Cerebellar nuclear complex (tissue), 1 donor: ENCODE data around the gene PIP5KL1.

Experiments
- DNase-seq, 2 experiments: peaks; one replicate each; lab custom pipeline; 2025; lab: John Stamatoyannopoulos, UW

The PIP5KL1 gene

DNA sequence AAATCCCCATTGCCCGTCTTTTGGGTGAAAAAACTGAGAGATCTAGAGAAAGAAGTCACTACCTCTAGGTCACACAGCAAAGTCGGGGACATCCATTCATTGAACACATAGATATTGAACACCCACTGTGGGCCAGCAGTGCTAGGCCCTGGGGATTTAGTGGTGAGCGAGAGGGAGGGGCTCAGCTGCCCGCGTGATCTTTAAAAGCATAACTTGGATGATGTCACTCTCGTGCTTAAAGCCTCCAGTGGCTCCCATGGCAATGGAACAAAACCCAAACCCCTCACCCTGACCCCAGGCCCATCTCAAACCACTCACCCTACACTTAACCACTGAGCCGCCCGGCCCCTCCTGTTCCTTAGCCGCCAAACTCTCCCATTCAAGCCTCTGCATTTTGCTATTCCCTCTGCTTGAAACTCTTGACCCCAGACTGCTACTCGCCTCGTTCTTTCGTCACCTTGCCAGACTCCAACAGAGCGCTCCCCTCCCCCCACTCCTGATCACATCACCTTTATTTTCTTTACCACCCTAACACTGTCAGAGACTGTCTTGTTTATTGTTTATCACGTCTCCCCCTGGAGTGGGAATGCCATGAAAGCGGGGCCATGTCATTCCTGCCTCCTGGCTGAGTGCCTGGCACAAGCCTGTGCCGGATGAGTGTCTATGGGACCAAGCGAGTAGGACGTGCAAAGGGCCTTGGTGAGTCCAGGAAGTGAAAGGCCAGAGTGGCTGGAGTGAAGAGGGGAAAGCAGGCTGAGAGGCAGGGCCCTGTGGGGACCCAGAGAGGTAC, 710 bp upstream of the PIP5KL1 start:
- DNase-seq = no peak

DNA sequence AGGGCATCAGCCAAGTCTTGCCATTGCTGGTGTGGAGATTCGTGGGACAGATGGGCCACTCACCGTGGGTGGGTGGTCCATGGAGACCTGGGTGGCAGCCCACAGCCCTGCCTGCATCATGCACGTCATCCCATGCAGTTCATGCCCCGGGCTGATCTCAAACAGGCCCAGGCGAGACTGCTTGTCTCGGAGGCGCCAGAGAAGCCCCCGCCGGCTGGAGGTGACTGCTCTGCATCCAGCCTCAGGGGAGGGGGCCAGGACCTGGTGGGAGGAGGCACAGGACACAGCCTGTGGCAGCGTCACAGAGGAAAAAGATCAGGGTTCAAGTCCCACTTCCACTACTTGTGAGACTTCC, 975 bp downstream of the PIP5KL1 start:
- no peak for DNase-seq

DNA sequence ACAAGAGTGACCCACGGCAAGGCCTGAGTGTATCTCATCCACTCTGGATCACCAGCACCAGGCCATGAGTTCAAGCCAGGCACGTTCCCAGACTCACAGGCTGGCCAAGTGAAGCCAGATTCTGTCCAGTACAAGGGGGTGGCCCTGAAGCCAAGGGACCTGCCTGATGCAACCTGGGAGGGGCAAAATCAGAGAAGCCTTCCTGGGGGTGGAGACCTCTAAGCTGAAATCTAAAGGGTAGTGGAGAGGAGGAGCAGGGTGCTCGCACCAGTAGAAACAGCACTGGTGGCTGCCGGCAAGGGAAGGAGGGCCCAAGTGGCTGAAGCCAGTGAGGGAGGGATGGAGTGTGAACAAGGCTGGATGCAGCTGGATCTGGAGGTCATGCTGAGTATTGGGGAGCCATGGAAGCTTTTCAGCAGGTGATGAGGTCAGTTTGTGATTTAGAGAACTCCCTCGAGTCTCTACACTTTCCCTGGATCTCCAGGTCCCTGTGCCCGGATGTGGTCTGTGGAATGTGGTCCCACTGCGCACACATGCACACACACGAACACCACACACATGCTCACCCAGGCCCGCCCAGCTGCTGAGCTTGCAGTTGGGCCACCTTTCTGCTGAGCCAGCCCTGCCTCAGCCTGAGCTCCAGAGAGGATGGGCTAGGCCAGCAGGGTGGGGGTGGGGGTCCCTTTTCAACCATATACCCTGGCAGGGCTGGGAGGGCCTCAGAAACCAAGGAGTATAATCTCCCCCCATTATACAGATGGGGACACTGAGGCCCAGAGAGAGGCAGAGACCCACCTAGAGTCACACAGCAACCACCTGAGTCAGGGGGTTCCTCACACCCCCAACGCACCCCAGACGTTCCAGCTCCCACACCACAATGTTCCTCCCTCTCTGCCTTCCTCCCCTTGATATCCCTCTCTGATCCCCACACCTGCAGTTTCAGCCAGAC, 1.6 kb downstream of the PIP5KL1 start:
- DNase-seq = no peak

DNA sequence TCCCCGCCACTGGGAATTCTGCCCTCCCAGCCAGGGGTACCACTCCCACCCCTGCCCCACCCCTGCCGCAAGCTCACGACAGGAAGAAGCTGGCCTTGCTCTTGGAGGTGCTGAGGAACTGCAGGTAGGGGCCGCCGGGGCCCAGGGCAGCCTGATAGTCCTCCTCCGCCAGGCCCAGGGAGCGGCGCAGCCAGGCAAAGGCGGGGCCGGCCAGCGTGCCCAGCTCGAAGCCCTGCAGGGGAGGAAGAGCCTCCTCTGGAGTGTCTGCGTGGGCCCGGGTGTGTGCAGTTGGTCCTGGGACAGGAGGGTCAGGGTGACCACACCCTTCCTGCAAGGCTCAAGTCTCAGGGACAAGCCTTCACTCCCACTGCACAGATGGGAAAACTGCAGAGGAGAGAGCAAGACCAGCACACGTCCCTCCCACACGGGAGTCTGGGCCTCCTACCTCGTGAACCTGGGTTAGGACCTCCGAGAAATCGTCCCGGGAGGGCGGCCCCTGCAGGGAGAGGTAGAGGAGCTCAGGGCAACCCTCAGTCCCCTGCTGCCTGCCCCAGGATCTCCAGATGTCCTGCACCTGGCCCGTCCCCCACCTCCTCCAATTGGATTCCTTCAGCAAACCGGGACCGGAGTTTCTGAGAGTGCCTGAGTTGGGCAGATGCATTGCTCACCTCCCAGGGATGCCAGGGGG, 2.4 kb downstream of the PIP5KL1 start:
- no peak for DNase-seq

DNA sequence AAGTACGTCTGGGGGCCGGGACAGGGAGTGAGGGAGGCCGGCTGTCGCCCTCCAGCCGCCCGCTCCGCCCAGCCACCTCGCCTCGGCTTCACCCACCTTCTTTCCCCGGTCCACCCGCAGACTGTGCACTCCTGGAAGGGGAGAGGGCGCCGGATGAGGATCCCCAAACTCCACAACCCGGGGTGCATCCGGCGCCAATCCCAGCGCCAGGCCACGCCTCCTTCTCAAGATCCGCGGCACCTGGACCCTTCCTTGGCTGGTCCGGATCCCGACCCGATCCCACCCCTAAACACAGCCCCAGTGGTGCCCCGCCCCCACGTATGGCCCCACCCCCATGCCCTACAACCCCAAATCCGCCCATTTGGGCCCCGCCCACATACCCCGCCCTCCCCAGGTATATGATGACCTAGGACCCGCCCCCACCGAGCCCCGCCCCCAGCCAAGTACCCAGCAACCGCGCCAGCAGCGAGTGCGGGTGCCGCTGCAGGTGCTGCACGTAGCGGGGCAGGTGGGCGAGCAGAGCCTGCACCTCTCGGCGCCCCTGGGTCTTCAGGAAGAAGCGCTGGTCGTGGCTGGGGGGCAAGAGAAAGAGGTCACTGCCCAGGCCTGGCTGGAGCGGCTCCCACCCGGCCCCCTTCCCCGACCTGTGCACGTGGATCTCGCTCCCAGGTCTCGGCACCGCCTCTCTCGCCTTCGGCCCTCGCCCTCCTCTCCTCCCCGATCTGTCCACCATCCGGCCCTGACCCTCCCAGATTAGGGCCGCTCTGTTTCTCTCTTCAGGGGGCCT, 3.2 kb downstream of the PIP5KL1 start:
- DNase-seq = no peak

DNA sequence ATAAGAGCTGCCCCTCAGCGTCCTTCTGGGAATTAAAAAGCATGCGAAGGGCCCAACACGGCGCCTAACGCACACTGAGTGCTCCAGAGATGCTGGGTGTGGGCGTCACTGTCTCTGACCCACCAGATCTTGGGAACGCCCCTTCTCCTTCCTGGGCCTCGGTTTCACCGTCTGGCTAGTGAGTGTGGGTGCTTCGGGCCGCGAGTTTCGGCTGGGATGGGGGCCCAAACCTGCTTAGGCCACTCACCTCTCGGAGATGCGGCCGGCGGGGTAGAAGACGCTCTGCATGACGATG, 3.7 kb downstream of the PIP5KL1 start:
- no peak for DNase-seq

DNA sequence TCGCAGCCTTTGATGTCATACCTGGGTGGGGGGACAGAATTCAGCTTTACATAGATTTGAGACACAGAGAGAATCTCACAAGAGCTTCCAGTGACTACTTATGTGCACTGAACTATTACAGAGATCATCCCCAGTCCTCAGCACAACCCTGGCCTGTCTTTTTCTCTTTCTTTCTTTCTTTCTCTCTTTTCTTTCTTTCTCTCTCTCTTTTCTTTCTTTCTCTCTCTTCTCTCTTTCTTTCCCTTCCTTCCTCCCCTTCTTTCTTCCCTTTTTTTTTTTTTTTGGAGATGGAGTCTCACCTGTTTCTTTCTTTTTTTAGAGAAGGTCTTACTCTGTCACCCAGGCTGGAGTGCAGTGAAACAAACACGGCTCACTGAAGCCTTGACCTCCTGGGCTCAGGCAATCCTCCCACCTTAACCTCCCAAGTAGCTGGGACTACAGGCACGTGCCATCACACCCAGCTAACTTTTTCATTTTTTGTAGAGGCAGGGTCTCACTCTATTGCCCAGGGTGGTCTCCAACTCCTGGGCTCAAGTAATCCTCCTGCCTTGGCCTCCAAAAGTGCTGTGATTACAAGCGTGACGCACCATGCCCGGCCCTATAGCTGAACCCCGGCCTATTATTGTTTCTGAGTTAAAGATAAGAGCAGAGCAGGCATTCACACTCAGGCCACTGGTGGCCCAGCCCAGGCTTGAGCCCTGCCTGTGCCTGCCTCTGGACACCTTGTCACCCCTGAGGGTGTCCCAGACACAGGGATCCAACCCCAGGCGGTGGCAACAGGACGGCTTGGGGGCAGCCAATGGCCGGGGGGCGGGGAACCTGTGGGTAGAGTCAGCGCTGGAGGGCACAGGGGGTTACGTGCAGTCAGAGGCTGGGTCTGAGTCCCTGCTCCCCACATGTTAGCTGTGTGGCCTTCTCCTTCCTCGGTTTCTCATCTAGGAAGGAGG, 4.3 kb downstream of the PIP5KL1 start:
- DNase-seq = no peak

DNA sequence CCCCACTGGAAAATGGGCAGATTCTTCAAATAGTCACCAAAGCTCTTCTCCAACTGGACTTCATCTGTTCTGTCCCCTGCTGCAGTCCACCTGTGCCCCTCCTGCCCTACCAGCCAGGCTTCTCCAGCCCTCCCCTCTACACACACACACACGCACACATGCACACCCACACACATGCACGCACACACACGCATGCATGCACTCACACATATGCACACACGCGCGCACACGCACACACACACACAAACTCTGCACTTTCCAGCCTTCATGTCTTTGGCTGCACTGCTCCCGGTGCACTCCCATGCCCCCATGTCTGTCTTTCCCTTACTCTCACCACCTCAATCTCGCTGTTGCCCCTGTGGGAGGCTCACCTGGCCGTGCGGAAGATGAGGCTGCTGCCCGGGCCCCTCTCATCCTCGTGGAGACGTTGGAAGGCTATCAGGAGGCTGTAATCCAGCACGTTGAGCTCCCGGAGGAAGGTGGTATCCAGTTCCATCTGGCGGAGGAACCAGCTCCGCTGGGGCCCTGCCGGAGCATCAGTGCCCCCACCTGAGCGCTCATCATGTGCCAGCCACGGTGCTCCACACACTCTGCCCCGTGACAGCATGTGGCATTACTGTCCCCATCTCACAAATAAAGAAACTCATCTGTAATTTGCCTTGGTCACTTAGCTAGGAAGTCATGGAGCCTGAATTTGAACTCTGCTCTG, 5.7 kb downstream of the PIP5KL1 start:
- no peak for DNase-seq

DNA sequence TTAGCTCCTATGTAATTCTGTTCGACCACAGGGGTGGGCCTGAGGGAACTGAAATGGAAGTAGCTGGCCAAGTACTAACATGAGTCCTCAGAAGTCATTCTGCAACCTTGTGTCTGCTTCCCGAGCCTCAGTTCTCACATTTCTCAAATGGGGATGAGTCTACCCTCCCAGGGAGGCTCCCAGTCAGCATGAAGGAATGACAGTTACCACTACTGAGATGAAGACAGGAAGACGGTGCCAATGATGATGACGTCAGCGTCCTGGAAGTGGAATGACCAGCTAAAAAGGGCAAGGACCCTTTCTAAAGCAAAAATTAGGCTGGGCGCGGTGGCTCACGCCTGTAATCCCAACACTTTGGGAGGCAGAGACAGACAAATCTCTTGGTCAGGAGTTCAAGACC, 6.8 kb downstream of the PIP5KL1 start:
- no peak for DNase-seq

DNA sequence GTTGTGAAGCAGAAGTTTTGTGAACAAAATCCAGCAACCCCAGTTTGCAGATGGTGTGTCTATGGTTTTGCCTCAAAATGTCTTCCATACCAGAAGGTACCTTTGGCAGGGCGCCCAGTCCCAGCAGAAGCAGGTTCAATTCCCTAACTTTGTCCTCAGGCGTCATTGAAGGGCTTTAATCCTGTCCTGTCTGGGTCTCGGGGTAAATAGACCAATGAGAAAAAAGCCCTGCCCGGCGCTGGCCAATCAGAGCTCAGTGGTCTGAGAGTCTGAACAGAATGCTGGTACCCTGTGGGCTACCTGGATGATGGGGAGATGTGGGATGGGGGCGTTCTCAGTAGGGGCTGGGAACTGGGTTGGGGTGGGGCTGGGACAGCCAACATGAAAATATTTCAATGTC, 7.5 kb downstream of the PIP5KL1 start:
- no peak for DNase-seq

DNA sequence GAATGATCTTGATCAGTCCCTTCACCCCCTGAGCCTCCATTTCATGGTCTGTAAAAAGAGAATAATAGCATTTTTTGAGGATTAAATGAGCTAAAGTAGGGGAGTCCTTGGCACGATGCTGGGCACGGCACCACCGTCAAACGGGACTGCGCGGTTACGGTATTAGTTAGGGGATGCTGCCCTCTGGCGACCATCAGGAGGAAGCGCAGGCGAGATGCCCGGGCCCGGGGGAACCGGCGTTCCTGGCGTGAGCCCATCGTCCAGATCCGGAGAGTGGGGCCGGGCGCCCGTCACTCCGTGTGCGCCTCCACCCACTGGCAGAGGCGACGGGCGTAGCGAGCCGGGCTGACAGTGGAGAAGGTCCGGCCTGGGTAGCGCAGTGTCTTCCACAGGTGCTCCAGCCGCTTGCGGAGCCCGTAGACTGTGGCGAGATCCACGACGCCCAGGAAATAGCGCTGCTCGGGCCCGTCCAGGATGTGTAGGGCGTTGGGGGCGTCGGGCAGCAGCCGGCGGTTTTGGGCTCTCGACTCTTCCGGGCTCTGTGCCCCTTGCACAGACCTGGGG, 8.9 kb downstream of the PIP5KL1 start:
- DNase-seq = peak in 1 of 2 experiments; percentile 27

DNA sequence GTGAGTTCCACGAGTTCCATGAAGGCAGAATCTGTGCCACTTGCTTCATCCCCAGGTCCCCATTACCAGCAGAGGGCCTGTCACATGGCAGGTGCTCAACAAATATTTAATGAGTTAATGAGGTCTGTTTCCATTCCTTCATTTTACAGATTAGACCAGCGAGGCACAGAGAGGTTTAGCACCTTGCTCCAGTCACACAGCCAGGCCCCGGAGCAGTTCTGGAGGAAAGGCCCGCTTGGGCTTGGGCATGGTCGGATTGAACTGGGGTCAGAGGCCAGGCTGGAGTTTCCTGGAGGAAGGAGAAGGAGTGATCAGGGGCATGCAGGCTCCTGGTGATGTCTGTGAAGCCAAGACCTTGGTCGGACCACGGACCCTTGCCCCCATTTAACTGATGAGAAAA, 9.8 kb downstream of the PIP5KL1 start:
- no peak for DNase-seq

DNA sequence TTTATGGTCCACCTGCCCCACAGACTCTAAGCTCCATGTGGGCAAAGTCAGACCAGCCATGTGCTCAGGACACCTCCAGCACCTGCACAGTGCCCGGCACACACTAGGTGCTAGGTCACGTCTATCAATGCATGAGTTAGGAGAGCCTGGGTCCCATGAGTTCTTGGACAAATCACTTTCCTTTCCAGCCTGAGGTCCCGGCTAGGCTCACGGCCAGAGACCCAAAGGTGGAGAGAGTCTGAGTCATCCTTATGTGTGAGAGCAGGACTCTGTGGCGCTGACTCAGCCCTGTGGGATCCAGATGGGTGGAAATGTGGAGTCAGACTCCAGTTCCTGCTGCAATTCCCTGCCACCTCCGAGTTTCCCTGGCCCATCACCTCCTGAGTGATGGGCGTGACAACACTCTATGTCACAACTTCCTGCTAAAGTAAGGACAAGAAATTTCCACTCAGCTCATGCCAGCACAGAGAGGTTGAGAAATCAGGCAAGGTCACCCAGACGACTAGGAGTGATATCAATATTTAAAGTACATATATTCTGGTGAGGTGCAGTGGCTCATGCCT, 11.2 kb downstream of the PIP5KL1 start:
- DNase-seq = no peak

DNA sequence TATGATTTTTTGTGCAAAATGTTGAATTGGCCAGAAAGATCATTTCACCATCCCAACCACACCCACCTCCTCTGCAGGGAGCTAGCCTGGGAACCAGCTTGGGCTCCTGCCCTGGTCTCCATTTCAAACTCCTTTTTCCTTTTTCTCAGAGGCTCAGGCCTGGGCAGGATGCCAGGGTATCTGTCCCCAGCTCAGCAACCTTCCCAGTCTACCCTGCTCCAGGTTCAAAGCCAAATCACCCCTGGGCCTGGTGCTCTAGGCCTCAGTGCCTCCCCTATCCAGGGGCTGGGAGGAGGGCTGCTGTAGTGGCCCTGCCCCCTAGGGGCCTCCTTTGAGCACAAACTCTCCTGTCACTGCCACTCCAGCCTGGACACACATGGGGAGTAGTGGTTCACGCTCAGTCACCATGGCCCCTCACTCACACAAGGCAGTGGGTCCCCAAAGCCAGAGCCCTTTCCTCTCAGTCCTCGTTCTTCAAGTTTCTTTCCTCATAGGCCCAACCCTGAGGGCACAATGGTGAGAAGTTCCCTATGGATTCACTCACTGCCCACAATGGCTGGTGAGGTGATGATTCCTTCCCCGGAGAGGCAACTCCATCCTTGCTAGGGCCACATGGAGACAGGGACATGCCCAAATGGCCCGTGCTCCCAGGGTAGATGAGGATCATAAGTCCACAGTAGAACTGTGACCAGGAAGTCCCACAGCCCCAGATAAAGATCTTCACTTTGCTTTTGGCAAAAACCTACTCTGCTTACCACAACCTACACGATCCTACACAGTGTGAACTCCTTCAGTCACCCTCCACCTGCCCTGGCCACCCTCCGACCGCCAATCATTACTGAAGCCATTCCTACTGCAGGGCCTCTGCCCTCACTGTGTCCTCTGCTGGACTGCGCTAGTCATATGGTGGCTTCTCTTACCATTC, 12.1 kb downstream of the PIP5KL1 start:
- no peak for DNase-seq

DNA sequence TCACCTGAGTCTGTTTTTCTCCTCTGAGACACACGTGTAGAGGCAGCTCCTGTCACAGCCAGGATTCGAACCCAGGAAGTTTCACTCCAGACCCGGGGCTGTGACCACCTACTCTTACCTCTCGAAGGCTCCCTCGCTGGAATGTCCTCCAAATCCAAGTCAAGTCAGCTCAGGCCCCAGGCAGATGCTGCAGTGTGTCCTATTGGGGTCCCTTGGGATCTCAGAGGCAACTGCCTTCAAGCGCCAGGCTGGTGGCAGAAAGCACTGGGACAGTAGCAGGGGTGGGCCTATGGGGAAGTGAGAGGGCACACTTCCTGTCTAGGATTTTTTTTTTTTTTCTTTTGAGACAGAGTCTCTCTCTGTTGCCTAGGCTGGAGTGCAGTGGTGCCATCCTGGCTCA, 13.0 kb downstream of the PIP5KL1 start:
- DNase-seq = no peak

DNA sequence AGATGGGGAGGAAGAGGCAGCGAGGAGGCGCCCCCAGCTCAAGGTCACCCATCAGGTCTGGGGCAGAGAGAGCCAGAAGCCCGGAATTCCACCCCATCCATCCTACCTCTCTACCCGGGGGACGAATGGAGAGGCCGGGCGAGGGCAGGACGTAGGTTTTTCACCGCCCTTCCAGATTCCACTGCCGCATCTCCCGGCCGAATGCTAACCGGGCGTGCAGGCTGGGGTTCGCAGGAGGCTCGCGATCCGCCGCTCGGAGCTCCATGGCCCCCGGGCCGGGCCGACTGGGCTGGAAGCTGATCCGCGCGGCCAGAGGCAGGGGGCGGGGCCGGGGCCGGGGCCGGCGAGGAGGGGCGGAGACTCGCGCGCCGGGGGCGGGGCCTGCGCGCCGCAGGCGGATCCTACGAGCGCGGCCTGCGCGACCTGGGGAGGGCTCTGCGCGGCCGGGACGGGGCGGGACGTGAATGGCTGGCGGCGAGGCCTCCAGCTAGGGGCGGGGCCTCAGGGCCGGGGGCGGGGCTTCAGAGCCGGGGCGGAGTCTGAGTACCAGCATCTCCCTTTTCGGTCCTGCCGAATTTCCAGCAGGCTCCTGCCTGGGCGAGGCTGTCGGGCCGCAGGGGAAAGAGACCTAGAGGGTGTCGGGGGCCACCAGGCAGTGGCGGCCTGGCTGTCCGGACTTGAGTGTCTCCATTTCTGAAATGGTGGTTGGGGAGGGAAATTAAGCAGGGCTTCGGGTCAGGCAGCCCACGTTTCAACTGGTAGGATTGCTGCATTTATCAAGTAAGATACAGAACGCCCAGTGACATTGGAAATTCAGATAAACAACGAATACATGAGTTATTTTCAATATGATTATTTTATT, 13.6 kb downstream of the PIP5KL1 start, which contains the start of gene ST6GALNAC4:
Gene ST6GALNAC4 (minus strand): TSS at position 322 of the 862 bp plus-strand sequence. CDS start 622 bp downstream, outside the sequence.
- DNase-seq = peak; percentile 73 to 77
